Muscle of arm (tissue), 12 donors: ENCODE data around the gene DHX58. TPM values are rescaled to one million over a fixed set of nuclear protein-coding genes. Genes with fewer than 3 reads are reported as not detected.

Experiments
- DNase-seq: peaks from one replicate; pipeline ENCODE4 v3.0.0-alpha.2; 2013
- polyA plus RNA-seq, 12 donors: library from polyadenylated mRNA; unstranded; fragments of 120-200 nt; gene quantifications; one replicate each; pipeline ENCODE4 v1.2.1, GENCODE V29; 2013; ENCODE audit not compliant: insufficient read length in 12 of 12

The DHX58 gene
- polyA plus RNA-seq, 12 donors, result 2.3 to 12.1 (median 5.3) TPM; not detected in 1

- DNase-seq, result no peak
Measured at GRCh38 chr17:42130310-42130936, 17.9 kb upstream of the DHX58 start.

- DNase-seq, result no peak
Measured at GRCh38 chr17:42129109-42129837, 16.8 kb upstream of the DHX58 start.

GRCh38 chr17:42127414-42127813 is 14.9 kb upstream of the DHX58 start:
- no peak for DNase-seq

- DNase-seq, result no peak
Measured at GRCh38 chr17:42126836-42127235, 14.3 kb upstream of the DHX58 start.

GRCh38 chr17:42125565-42125964 is 13.1 kb upstream of the DHX58 start:
- DNase-seq, result no peak

GRCh38 chr17:42124256-42124655 is 11.7 kb upstream of the DHX58 start:
- no peak for DNase-seq

- peak; percentile 46 for DNase-seq
Measured at GRCh38 chr17:42122371-42123303, 10.1 kb upstream of the DHX58 start, which contains the start of gene HSPB9. Gene HSPB9 (plus strand): TSS chr17:42122804. CDS start chr17:42122851, 47 bp downstream.

GRCh38 chr17:42120770-42121769 is 8.6 kb upstream of the DHX58 start, which contains the start of gene KAT2A:
Gene KAT2A (minus strand): TSS chr17:42121367. CDS start chr17:42121304, 63 bp downstream.
- peak; percentile 90 for DNase-seq

- DNase-seq, result no peak
Measured at GRCh38 chr17:42120161-42120769, 7.8 kb upstream of the DHX58 start.

GRCh38 chr17:42119301-42119700 is 6.8 kb upstream of the DHX58 start:
- no peak for DNase-seq

GRCh38 chr17:42118545-42118944 is 6.0 kb upstream of the DHX58 start:
- DNase-seq, result no peak

- DNase-seq, result no peak
Measured at GRCh38 chr17:42118126-42118510, 5.6 kb upstream of the DHX58 start.

GRCh38 chr17:42117397-42118125 is 5.0 kb upstream of the DHX58 start:
- no peak for DNase-seq

GRCh38 chr17:42116705-42117396 is 4.3 kb upstream of the DHX58 start:
- DNase-seq, result peak; percentile 74

- no peak for DNase-seq
Measured at GRCh38 chr17:42114118-42114517, 1.6 kb upstream of the DHX58 start.

GRCh38 chr17:42113293-42114069 is 967 bp upstream of the DHX58 start:
- DNase-seq, result no peak

- DNase-seq, result no peak
Measured at GRCh38 chr17:42111871-42112551, 503 bp downstream of the DHX58 start.

GRCh38 chr17:42111265-42111636 is 1.3 kb downstream of the DHX58 start:
- DNase-seq, result no peak
